GM21619 (cell line): ENCODE results near the gene ASMT.
"Not testable (repeated sequence)": the region's sequence is repeated elsewhere in the genome, so short reads cannot be mapped to it uniquely, and the experiment has no call there.

Source experiments
- ATAC-seq: cut with Tn5 transposase; IDR thresholded peaks from one replicate; pipeline ENCODE4 v1.9.1; 2021; ENCODE audit not compliant: unreplicated experiment

The ASMT gene

GRCh38 chrX:1614927-1615326 lies at the start of gene ASMT:
Gene ASMT, plus strand, starts transcription at chrX:1615059. Its CDS starts 141 bp downstream, at chrX:1615200.
- no peak for ATAC-seq

GRCh38 chrX:1574181-1574580 lies 40.7 kb upstream of the ASMT start:
- ATAC-seq: not testable (repeated sequence)

GRCh38 chrX:1576201-1576992 lies 38.5 kb upstream of the ASMT start:
- no peak for ATAC-seq

GRCh38 chrX:1577845-1578244 lies 37.0 kb upstream of the ASMT start:
- ATAC-seq: no peak

- ATAC-seq: no peak
These were observed 36.2 kb upstream of the ASMT start for GRCh38 chrX:1578511-1579173.

DNA sequence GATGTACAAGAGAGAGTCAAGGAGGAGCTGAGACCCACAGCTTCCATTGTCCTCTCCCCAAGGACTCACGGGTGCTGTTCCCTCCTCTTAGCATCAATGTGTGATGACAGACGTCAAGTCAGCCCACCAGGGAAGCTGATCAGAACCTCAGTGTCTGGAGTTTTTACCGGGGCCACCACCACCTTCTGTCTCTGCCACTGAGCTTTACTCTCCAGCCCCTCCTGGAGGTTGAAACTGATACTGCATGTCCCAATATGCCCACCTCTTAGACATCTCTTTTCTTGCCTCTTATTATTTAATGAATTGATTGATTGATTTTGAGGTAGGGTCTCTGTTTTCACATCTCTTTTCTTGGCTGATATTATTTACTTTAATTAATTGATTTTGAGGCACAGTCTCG lies 33.7 kb upstream of the ASMT start:
- ATAC-seq: no peak

GRCh38 chrX:1582686-1583437 lies 32.0 kb upstream of the ASMT start:
- ATAC-seq: no peak

- no peak for ATAC-seq
These were observed 30.4 kb upstream of the ASMT start for GRCh38 chrX:1584237-1585011.

DNA sequence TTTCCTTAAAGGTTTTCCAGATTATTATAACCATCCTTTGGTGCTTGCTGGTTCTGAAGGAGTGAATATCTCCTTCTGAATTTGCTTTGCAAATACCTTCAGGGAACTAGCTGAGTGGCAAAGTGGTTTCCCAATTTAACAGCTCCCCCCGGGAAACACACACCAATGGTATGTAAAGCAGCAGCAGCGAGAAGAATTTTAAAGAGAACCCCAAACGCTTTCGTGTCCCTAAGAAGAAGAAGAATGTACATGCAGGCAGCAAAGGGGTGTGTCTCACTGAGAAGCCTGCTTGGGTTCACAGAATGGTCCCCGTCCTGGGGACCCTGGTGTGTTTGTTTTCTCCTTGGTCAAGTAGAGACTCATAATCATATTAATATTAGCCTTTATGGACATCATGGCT lies 27.7 kb upstream of the ASMT start:
- ATAC-seq: no peak

DNA sequence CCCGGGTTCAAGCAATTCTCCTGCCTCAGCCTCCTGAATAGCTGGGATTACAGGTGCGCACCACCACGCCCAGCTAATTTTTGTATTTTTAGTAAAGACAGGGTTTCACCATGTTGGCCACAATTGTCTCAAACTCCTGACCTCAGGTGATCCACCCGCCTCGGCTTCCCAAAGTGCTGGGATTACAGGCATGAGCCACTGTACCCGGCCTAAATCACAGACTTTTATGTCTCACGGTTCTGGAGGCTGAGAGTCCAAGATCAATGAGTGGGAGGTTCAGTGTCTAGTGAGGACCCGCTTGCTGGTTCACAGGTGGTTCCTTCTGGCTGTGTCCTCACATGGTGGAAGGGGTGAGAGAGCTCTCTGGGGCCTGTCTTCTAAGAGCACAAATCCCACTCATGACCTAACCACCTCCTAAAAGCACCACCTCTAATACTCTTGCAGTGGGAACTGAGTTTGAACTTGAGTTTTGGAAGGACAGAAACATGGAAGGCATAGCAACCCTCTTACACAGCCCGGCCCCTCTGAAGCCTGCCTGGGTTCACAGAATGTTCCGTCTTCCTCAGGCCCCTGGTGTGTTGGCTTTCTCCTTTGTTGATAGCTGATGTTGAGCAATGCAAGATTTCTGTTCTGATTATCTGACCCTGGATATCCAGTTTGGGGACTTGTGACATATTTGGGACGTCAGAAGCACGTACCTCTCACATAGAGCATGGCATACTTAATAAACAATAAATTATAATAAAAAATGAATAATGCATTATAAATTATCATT lies 25.3 kb upstream of the ASMT start:
- no peak for ATAC-seq

DNA sequence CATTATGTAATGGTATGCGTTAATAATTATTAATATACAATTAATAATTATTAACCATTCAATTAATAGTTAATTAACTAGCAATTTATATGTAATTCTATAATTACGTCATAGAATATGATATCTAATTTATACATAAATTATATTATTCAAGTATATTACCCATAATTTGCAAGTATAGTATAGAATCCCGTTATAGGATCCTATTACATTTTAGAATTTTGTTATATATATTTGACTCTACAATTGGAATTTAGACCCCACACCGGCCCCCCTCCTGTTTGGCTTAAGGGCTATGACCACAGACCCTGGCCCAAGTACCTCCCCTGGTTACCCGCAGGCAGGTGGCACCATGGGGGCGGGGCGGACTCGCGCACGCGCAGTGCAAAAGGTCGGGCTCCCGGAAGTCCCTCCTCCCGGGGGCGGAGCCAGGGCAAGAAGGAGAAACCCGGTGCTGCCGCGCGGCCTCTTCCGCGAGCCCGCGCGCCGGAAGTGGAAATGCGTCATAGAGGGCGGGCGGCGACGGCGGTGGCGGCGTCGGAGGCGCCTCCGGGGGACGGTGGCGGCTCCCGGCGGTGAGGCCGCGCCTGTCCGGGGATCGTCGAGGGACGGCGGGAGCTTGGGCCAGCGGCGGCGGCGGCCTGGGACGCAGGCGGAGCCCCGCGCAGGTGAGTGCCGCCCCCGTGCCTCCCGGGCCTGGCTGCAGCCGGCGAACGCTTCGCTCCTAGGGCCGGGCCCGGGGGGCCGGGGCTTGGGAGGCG lies 23.6 kb upstream of the ASMT start, which contains the start of gene AKAP17A:
TSS of gene AKAP17A (plus strand) at position 503 of the 761 bp plus-strand sequence. CDS start 1,859 bp downstream, outside the sequence.
- peak; percentile 73 for ATAC-seq

DNA sequence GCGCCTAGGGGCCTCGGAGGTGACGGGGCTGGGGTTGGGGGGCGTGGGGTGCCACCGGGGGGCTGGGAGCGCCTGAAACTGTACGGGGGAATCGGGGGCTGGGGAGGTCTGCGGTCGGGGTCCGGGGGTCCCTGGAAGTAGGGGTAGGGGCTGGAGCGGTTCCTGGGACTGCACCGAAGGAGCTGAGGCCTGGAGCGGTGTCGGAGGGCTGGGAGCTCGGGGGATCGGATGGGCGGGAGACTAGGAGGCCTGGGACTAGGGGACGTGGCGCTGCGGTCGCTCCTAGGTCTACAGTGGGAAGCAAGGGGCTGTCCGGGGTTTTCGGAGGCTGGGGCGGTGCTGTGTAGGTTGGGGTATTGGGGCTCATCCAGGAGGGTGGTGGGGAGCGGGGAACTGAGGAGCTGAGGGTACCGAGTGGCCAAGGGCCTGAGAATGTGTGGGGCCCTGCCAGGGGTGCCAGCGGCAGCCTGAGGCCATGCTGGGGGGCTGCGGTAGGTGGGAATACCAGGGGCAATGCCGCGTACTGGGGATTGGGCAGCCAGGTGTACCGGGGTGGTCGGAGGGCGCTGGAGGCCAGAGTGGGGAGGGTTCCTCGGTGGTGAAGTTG lies 22.9 kb upstream of the ASMT start:
- peak; percentile 0 for ATAC-seq

DNA sequence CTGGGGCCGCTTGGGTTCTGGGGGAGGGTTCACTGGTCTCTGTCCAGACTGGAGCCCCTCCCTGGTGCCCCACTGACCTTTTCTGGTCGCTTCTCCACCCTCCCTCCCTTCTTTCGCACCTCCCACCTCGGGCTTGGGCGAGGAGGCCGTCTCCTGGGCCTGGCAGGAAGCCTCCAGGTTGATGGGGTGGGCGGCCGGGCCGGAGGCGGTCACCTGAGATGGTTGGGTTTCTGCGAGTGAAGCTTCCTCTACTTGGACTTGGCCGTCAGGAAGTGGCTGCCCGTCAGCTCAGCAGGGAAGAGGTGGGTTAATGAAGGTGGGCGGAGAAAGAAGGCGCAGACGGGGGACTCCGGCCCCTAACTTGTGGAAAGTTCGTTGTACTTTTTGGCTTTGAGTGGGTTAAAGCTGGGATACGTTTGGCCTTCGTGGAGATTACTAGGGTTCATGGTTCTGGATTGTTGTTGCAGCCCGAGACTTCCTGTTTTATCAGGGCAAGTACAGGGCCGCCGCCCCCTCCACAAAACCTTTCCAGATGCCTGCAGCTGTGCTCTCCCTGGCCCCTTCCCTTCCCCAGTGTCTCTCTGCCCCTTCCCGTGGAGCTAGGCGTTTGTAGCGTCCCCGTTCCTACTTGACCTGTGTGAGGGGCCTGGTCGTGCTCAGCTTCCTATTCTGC lies 22.3 kb upstream of the ASMT start:
- peak; percentile 45 for ATAC-seq

DNA sequence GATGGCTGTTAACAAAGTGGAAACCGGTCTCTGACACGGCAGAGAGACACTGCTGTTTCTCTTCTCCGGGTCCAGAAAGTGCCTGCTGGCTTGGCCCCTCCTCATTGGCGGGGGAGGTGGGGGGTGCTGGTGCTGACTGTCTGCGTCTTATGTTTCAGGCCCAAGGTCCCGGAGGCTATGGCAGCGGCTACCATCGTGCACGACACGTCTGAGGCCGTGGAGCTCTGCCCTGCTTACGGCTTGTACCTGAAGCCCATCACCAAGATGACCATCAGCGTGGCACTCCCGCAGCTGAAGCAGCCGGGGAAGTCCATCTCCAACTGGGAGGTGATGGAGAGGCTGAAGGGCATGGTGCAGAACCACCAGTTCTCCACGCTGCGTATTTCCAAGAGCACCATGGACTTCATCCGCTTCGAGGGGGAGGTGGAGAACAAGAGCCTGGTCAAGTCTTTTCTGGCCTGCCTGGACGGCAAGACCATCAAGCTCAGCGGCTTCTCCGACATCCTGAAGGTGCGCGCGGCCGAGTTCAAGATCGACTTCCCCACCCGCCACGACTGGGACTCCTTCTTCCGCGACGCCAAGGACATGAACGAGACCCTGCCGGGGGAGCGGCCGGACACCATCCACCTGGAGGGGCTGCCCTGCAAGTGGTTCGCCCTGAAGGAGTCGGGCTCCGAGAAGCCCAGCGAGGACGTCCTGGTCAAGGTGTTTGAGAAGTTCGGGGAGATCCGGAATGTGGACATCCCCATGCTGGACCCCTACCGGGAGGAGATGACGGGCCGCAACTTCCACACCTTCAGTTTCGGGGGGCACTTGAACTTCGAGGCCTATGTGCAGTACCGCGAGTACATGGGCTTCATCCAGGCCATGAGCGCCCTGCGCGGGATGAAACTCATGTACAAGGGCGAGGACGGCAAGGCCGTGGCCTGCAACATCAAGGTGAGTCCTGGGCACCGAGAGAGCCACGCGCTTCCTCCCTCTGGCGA lies 21.3 kb upstream of the ASMT start:
- ATAC-seq: no peak

DNA sequence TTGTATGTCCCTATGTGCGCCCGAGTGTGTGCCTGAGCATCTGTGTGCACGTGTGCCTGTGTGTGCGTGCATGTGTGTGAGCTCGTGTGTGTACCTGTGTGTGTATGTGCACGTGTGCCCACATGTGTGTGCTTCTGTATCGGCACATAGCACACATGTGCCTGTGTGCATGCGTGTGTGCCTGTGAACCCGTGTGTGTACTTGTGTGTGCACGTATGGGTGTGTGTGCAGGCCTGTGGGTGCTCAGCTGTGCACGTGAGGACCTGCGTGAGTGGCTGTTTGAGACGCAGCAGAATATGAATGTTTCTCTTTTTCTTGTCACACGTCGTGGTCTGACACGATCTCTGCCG lies 19.2 kb upstream of the ASMT start:
- ATAC-seq: no peak

- no peak for ATAC-seq
These were observed 18.0 kb upstream of the ASMT start for GRCh38 chrX:1596676-1597344.
